Measurements from ENCODE around the gene RAPGEF4. TPM values are rescaled to one million over a fixed set of nuclear protein-coding genes. Genes with fewer than 3 reads are reported as not detected.

RAPGEF4 gene
- total and polyA plus RNA-seq, 2 of the 13 experiments (the other 11 are each of a cell fraction or from before 2014, with no cell fraction given), result 0.78 to 0.91 TPM

DNA sequence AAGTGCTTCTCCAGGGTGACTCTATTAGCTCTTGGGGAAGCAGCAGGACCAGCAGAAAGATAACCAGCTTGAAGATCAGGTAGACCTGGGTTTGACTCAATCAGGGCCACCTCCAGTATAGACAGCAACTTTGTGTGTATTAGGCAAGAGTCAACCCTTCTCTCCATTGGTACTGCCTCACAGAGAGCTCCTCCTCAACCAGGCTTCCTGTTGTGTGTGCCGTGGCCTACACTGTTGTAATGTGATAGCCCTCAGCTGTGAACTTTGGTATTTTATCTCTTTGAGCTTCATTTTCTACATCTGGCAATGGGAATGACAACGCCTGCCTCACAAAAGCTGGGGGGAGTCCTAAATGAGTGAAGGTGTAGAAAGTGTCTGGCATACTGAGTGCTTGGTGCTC lies 323.0 kb downstream of the RAPGEF4 start (continued):
- TF ChIP-seq, protein P1, sequence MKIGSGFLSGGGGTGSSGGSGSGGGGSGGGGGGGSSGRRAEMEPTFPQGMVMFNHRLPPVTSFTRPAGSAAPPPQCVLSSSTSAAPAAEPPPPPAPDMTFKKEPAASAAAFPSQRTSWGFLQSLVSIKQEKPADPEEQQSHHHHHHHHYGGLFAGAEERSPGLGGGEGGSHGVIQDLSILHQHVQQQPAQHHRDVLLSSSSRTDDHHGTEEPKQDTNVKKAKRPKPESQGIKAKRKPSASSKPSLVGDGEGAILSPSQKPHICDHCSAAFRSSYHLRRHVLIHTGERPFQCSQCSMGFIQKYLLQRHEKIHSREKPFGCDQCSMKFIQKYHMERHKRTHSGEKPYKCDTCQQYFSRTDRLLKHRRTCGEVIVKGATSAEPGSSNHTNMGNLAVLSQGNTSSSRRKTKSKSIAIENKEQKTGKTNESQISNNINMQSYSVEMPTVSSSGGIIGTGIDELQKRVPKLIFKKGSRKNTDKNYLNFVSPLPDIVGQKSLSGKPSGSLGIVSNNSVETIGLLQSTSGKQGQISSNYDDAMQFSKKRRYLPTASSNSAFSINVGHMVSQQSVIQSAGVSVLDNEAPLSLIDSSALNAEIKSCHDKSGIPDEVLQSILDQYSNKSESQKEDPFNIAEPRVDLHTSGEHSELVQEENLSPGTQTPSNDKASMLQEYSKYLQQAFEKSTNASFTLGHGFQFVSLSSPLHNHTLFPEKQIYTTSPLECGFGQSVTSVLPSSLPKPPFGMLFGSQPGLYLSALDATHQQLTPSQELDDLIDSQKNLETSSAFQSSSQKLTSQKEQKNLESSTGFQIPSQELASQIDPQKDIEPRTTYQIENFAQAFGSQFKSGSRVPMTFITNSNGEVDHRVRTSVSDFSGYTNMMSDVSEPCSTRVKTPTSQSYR (CRISPR knock-in tag; IDR thresholded peaks at IDR 0.05; ENCODE audit: borderline replicate concordance), result no peak
- TF ChIP-seq, protein P2, sequence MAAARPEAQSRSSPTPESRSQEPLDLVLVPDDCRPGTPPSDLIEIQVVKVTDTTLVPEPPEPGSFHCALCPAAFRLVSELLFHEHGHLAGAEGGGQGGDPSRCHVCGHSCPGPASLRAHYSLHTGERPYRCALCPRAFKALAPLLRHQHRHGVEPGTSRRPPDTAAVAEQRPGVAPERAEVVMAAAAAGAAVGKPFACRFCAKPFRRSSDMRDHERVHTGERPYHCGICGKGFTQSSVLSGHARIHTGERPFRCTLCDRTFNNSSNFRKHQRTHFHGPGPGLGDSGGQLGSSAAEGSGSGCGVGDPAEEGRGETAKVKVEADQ (CRISPR knock-in tag; IDR thresholded peaks at IDR 0.05; ENCODE audit: borderline replicate concordance), result peak; percentile 41; the same call in 1 of the 2 replicates
- no peak for TF ChIP-seq SMC3 (IDR thresholded peaks at IDR 0.05; ENCODE audit: low read length)
- no peak for TF ChIP-seq RBFOX2 (IDR thresholded peaks at IDR 0.05; ENCODE audit: low read depth, low read length)
- TF ChIP-seq ZFP62 (CRISPR knock-in tag; IDR thresholded peaks at IDR 0.05), result no peak
- TF ChIP-seq, protein P3, sequence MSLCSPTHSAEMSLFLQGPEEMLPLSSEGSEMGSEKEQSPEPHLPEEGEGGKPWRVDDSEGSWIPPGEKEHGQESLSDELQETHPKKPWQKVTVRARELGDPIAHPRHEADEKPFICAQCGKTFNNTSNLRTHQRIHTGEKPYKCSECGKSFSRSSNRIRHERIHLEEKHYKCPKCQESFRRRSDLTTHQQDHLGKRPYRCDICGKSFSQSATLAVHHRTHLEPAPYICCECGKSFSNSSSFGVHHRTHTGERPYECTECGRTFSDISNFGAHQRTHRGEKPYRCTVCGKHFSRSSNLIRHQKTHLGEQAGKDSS (CRISPR knock-in tag; IDR thresholded peaks at IDR 0.05; ENCODE audit: borderline replicate concordance, low read depth), result no peak
- TF ChIP-seq ELF3 (CRISPR knock-in tag; IDR thresholded peaks at IDR 0.05), result peak; percentile 47; the same call in 1 of the 2 replicates
- TF ChIP-seq ZNF879 (CRISPR knock-in tag; IDR thresholded peaks at IDR 0.05), result no peak
- peak; percentile 51; the same call in 1 of the 2 replicates for TF ChIP-seq ZMYM4 (CRISPR knock-in tag; IDR thresholded peaks at IDR 0.05)
- TF ChIP-seq CEBPB (IDR thresholded peaks at IDR 0.05; ENCODE audit: borderline replicate concordance, low read depth, low read length), result peak; percentile 62
- TF ChIP-seq ZZZ3 (CRISPR knock-in tag; IDR thresholded peaks at IDR 0.05; ENCODE audit: borderline replicate concordance), result no peak
- TF ChIP-seq MEIS1 (CRISPR knock-in tag; IDR thresholded peaks at IDR 0.05; ENCODE audit: borderline replicate concordance), result no peak
- peak; percentile 34; the same call in 1 of the 2 replicates for TF ChIP-seq ETV5 (CRISPR knock-in tag; IDR thresholded peaks at IDR 0.05; ENCODE audit: borderline replicate concordance)
- no peak for TF ChIP-seq SOX6 (IDR thresholded peaks at IDR 0.05)
- 0 out of 2 replicates have a peak, but pooled peaks have one; percentile 40 for TF ChIP-seq SOX6 (CRISPR knock-in tag; IDR thresholded peaks at IDR 0.05)
- TF ChIP-seq ZNF335 (CRISPR knock-in tag; IDR thresholded peaks at IDR 0.05), result no peak
- no peak for TF ChIP-seq KLF13 (CRISPR knock-in tag; IDR thresholded peaks at IDR 0.05)
- no peak for TF ChIP-seq POLR2AphosphoS2 (IDR thresholded peaks at IDR 0.05; ENCODE audit: low read depth, low read length)
- TF ChIP-seq YEATS4 (CRISPR knock-in tag; IDR thresholded peaks at IDR 0.05; ENCODE audit: borderline replicate concordance), result no peak
- TF ChIP-seq KAT2B (IDR thresholded peaks at IDR 0.05; ENCODE audit: borderline replicate concordance, low read depth, low read length), result no peak
- TF ChIP-seq, protein P4, sequence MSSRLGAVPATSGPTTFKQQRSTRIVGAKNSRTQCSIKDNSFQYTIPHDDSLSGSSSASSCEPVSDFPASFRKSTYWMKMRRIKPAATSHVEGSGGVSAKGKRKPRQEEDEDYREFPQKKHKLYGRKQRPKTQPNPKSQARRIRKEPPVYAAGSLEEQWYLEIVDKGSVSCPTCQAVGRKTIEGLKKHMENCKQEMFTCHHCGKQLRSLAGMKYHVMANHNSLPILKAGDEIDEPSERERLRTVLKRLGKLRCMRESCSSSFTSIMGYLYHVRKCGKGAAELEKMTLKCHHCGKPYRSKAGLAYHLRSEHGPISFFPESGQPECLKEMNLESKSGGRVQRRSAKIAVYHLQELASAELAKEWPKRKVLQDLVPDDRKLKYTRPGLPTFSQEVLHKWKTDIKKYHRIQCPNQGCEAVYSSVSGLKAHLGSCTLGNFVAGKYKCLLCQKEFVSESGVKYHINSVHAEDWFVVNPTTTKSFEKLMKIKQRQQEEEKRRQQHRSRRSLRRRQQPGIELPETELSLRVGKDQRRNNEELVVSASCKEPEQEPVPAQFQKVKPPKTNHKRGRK (CRISPR knock-in tag; IDR thresholded peaks at IDR 0.05), result no peak
- TF ChIP-seq TBX3 (IDR thresholded peaks at IDR 0.05; ENCODE audit: borderline replicate concordance), result no peak
- TF ChIP-seq, protein P5, sequence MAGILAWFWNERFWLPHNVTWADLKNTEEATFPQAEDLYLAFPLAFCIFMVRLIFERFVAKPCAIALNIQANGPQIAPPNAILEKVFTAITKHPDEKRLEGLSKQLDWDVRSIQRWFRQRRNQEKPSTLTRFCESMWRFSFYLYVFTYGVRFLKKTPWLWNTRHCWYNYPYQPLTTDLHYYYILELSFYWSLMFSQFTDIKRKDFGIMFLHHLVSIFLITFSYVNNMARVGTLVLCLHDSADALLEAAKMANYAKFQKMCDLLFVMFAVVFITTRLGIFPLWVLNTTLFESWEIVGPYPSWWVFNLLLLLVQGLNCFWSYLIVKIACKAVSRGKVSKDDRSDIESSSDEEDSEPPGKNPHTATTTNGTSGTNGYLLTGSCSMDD (CRISPR knock-in tag; IDR thresholded peaks at IDR 0.05), result no peak
- TF ChIP-seq BRD4 (CRISPR knock-in tag; IDR thresholded peaks at IDR 0.05), result no peak
- no peak for TF ChIP-seq FOXA1 (IDR thresholded peaks at IDR 0.05)
- TF ChIP-seq FOXA1 (CRISPR knock-in tag; IDR thresholded peaks at IDR 0.05), result no peak
- TF ChIP-seq BHLHE40 (IDR thresholded peaks at IDR 0.05; ENCODE audit: low read length), result no peak

Data from HepG2 (cell line).